ENCODE data around the gene PGM3.

GRCh38 chr6:83199173-83199862 is 6.3 kb upstream of the PGM3 start:
- no peak for TF ChIP-seq POLR2A (IDR thresholded peaks at IDR 0.05)
- TF ChIP-seq CTCF (IDR thresholded peaks at IDR 0.05): no peak
